ENCODE data around the gene S100A4.

S100A4 gene

GRCh38 chr1:153507926-153508583 lies 37.6 kb downstream of the S100A4 start:
- DNase-seq (ENCODE audit: low spot score): no peak

- DNase-seq (ENCODE audit: low spot score): no peak
Observed at GRCh38 chr1:153506831-153507413, 38.7 kb downstream of the S100A4 start.

GRCh38 chr1:153506386-153506785 lies 39.2 kb downstream of the S100A4 start:
- no peak for DNase-seq (ENCODE audit: low spot score)

GRCh38 chr1:153505576-153505975 lies 40.0 kb downstream of the S100A4 start:
- DNase-seq (ENCODE audit: low spot score): no peak

- DNase-seq (ENCODE audit: low spot score): no peak
Observed at GRCh38 chr1:153503766-153504165, 41.8 kb downstream of the S100A4 start.

GRCh38 chr1:153498746-153499145 lies 46.9 kb downstream of the S100A4 start:
- DNase-seq (ENCODE audit: low spot score): no peak

- no peak for DNase-seq (ENCODE audit: low spot score)
Observed at GRCh38 chr1:153495536-153495935, 50.1 kb downstream of the S100A4 start.

GRCh38 chr1:153494976-153495535 lies 50.5 kb downstream of the S100A4 start:
- peak; percentile 53 for DNase-seq (ENCODE audit: low spot score)

Measured in Ammon's horn (tissue), 1 donor.